ENCODE data around the gene TPGS1.

TPGS1 gene

GRCh38 chr19:504616-505015, 2.7 kb upstream of the TPGS1 start:
- no peak for DNase-seq (ENCODE audit: low read depth)
- H3K4me3 ChIP-seq (ENCODE audit: low read depth, low read length) = no peak overlapping the region
- TF ChIP-seq CTCF (IDR thresholded peaks at IDR 0.05; ENCODE audit: low read depth, low read length, missing control alignments) = no peak
- in situ Hi-C loops (cut with HindIII; ENCODE audit: low sequenced_read_pairs) = no loop called here

GRCh38 chr19:506404-507285, 652 bp upstream of the TPGS1 start:
- peak; percentile 100 for DNase-seq (ENCODE audit: low read depth)
- peak; percentile 94 for TF ChIP-seq CTCF (IDR thresholded peaks at IDR 0.05; ENCODE audit: low read depth, low read length, missing control alignments)
- peak overlapping the region; percentile 87 for H3K4me3 ChIP-seq (ENCODE audit: low read depth, low read length)
- in situ Hi-C loops (cut with HindIII; ENCODE audit: low sequenced_read_pairs) = no loop called here

GRCh38 chr19:508204-509150, 1.2 kb downstream of the TPGS1 start:
- DNase-seq (ENCODE audit: low read depth) = no peak
- in situ Hi-C loops (cut with HindIII; ENCODE audit: low sequenced_read_pairs) = no loop called here
- peak overlapping the region; percentile 87 for H3K4me3 ChIP-seq (ENCODE audit: low read depth, low read length)
- TF ChIP-seq CTCF (IDR thresholded peaks at IDR 0.05; ENCODE audit: low read depth, low read length, missing control alignments) = no peak

- DNase-seq (ENCODE audit: low read depth) = no peak
- in situ Hi-C loops (cut with HindIII; ENCODE audit: low sequenced_read_pairs) = no loop called here
- H3K4me3 ChIP-seq (ENCODE audit: low read depth, low read length) = no peak overlapping the region
- TF ChIP-seq CTCF (IDR thresholded peaks at IDR 0.05; ENCODE audit: low read depth, low read length, missing control alignments) = peak; percentile 98
These were observed 3.4 kb downstream of the TPGS1 start for GRCh38 chr19:510606-511100.

GRCh38 chr19:511101-511851, 4.0 kb downstream of the TPGS1 start:
- no peak for TF ChIP-seq CTCF (IDR thresholded peaks at IDR 0.05; ENCODE audit: low read depth, low read length, missing control alignments)
- no peak overlapping the region for H3K4me3 ChIP-seq (ENCODE audit: low read depth, low read length)
- in situ Hi-C loops (cut with HindIII; ENCODE audit: low sequenced_read_pairs) = no loop called here
- DNase-seq (ENCODE audit: low read depth) = no peak

Measured in astrocyte of the cerebellum (primary cell).